Measurements from ENCODE around the gene OR52E8.

DNA sequence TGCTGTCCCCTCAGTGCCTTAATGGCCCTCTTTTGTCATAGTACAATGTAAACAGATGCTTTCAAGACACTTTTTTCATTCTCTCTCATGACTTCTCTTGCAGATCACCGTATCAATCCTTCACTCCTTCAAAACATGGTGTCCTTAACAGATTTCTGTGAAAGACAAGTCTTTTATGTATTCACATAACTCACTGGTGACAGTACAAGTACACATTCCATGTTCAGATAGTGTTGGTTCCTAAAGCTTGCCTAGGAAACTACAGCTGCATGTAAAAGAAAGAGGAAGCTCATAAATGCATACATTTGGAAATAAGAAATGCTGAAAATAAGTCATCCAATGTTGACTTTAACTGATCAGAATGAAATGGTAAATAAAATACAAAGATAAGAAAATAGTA, 10.8 kb downstream of the OR52E8 start:
- TF ChIP-seq, protein P1, sequence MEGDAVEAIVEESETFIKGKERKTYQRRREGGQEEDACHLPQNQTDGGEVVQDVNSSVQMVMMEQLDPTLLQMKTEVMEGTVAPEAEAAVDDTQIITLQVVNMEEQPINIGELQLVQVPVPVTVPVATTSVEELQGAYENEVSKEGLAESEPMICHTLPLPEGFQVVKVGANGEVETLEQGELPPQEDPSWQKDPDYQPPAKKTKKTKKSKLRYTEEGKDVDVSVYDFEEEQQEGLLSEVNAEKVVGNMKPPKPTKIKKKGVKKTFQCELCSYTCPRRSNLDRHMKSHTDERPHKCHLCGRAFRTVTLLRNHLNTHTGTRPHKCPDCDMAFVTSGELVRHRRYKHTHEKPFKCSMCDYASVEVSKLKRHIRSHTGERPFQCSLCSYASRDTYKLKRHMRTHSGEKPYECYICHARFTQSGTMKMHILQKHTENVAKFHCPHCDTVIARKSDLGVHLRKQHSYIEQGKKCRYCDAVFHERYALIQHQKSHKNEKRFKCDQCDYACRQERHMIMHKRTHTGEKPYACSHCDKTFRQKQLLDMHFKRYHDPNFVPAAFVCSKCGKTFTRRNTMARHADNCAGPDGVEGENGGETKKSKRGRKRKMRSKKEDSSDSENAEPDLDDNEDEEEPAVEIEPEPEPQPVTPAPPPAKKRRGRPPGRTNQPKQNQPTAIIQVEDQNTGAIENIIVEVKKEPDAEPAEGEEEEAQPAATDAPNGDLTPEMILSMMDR (IDR thresholded peaks at IDR 0.05) = no peak
- no peak for TF ChIP-seq FOXJ3 (CRISPR knock-in tag; IDR thresholded peaks at IDR 0.05; ENCODE audit: borderline replicate concordance)
- no peak for TF ChIP-seq ZNF263 (CRISPR knock-in tag; IDR thresholded peaks at IDR 0.05; ENCODE audit: low read depth)
- TF ChIP-seq, protein P2, sequence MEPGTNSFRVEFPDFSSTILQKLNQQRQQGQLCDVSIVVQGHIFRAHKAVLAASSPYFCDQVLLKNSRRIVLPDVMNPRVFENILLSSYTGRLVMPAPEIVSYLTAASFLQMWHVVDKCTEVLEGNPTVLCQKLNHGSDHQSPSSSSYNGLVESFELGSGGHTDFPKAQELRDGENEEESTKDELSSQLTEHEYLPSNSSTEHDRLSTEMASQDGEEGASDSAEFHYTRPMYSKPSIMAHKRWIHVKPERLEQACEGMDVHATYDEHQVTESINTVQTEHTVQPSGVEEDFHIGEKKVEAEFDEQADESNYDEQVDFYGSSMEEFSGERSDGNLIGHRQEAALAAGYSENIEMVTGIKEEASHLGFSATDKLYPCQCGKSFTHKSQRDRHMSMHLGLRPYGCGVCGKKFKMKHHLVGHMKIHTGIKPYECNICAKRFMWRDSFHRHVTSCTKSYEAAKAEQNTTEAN (CRISPR knock-in tag; IDR thresholded peaks at IDR 0.05) = no peak
- TF ChIP-seq, protein P3, sequence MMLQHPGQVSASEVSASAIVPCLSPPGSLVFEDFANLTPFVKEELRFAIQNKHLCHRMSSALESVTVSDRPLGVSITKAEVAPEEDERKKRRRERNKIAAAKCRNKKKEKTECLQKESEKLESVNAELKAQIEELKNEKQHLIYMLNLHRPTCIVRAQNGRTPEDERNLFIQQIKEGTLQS (CRISPR knock-in tag; conservative IDR thresholded peaks at IDR 0.05) = no peak
- TF ChIP-seq SP1 (CRISPR knock-in tag; conservative IDR thresholded peaks at IDR 0.05) = no peak
- TF ChIP-seq JUN (CRISPR knock-in tag; IDR thresholded peaks at IDR 0.05) = no peak

Measured in WTC11 (cell line).